GM23248 (cell line): ENCODE measurements around the gene RUFY3. TPM values are rescaled to one million over a fixed set of nuclear protein-coding genes. Genes with fewer than 3 reads are reported as not detected.

Experiments
- DNase-seq: peaks from one replicate; pipeline ENCODE4 v3.0.0-alpha.2; 2015
- H2AFZ ChIP-seq: fragments of 200-600 bp; sonication (generic); 2 replicates; pipeline ENCODE4 v1.6.1; 2016; ENCODE audit warnings: antibody characterized with exemption
- H3F3A ChIP-seq: fragments of 200-600 bp; sonication (generic); 2 replicates; pipeline ENCODE4 v1.6.1; 2016; ENCODE audit warnings: mild to moderate bottlenecking, antibody characterized with exemption, mixed run types; ENCODE audit not compliant: insufficient read depth
- H3K27ac ChIP-seq: fragments of 200-600 bp; sonication (generic); 2 replicates; pipeline ENCODE4 v1.5.1; 2016; ENCODE audit warnings: mild to moderate bottlenecking
- H3K27me3 ChIP-seq: fragments of 200-600 bp; sonication (generic); replicated peaks from 2 replicates; pipeline ENCODE4 v1.6.1; 2016; ENCODE audit warnings: mild to moderate bottlenecking; ENCODE audit not compliant: insufficient read depth
- H3K36me3 ChIP-seq: fragments of 200-600 bp; sonication (generic); 2 replicates; pipeline ENCODE4 v1.6.1; 2016; ENCODE audit warnings: low read depth, mild to moderate bottlenecking
- H3K4me1 ChIP-seq: fragments of 200-600 bp; sonication (generic); 2 replicates; pipeline ENCODE4 v1.6.1; 2016; ENCODE audit warnings: mild to moderate bottlenecking; ENCODE audit not compliant: insufficient read depth
- H3K4me2 ChIP-seq: fragments of 200-600 bp; sonication (generic); one replicate; pipeline ENCODE4 v1.6.1; 2016; ENCODE audit warnings: mild to moderate bottlenecking; ENCODE audit not compliant: unreplicated experiment
- H3K4me3 ChIP-seq: fragments of 200-600 bp; sonication (generic); 2 replicates; pipeline ENCODE4 v1.5.1; 2016; ENCODE audit warnings: mild to moderate bottlenecking
- H3K79me2 ChIP-seq: fragments of 200-600 bp; sonication (generic); 2 replicates; pipeline ENCODE4 v1.6.1; 2016; ENCODE audit warnings: mild to moderate bottlenecking; ENCODE audit not compliant: insufficient read depth
- H3K9ac ChIP-seq: fragments of 200-600 bp; sonication (generic); 2 replicates; pipeline ENCODE4 v1.6.1; 2016; ENCODE audit warnings: mild to moderate bottlenecking
- H3K9me2 ChIP-seq: fragments of 200-600 bp; sonication (generic); 2 replicates; pipeline ENCODE4 v1.6.1; 2016; ENCODE audit warnings: mixed run types, mild to moderate bottlenecking, moderate library complexity; ENCODE audit not compliant: insufficient read depth
- H3K9me3 ChIP-seq: fragments of 200-600 bp; sonication (generic); one replicate; pipeline ENCODE4 v1.6.1; 2017; ENCODE audit warnings: low read depth
- H4K20me1 ChIP-seq: fragments of 200-600 bp; sonication (generic); 2 replicates; pipeline ENCODE4 v1.6.0; 2016; ENCODE audit not compliant: insufficient read depth
- EZH2 ChIP-seq: fragments of 200-600 bp; sonication (generic); IDR thresholded peaks from 2 replicates; pipeline ENCODE4 v1.6.1; 2018; ENCODE audit warnings: antibody characterized with exemption, mild to moderate bottlenecking; ENCODE audit not compliant: insufficient read depth, poor library complexity, severe bottlenecking
- EZH2phosphoT487 ChIP-seq: fragments of 200-600 bp; sonication (generic); IDR thresholded peaks from 2 replicates; pipeline ENCODE4 v1.6.1; 2018; ENCODE audit warnings: antibody characterized with exemption, moderate library complexity, mild to moderate bottlenecking, low read depth; ENCODE audit not compliant: insufficient read depth
- WGBS, 2 experiments: methylation state at CpG; one replicate each; pipeline ENCODE4 v1.1.6; 2015 to 2017; ENCODE audit warnings: low lambda C conversion rate in 2 of 2, low coverage in 1 of 2; ENCODE audit errors: missing lambda C conversion rate in 2 of 2; 5-methylcytosine and 5-hydroxymethylcytosine counted together
- in situ Hi-C: fragments of 300-500 bp; cut with MboI; formaldehyde crosslinking; loops from 2 replicates; pipeline ENCODE4 v1.15.0; 2020
- polyA plus RNA-seq: library from polyadenylated mRNA; unstranded; fragments of >200 nt; fragmentation: Nextera tagmentation; extraction: Ambion mirVana; gene quantifications from 2 replicates; pipeline ENCODE4 v1.2.1, GENCODE V29; 2016
- total RNA-seq: library from RNA; depleted of rRNA; stranded (reverse); fragments of >200 nt; shearing (Covaris generic); gene quantifications from 2 replicates; pipeline ENCODE4 v1.2.3, GENCODE V29; 2014; rRNA removed

The RUFY3 gene
- 24.0 and 36.2 TPM in 2 replicates for total RNA-seq
- 12.9 and 13.5 TPM in 2 replicates for polyA plus RNA-seq

DNA sequence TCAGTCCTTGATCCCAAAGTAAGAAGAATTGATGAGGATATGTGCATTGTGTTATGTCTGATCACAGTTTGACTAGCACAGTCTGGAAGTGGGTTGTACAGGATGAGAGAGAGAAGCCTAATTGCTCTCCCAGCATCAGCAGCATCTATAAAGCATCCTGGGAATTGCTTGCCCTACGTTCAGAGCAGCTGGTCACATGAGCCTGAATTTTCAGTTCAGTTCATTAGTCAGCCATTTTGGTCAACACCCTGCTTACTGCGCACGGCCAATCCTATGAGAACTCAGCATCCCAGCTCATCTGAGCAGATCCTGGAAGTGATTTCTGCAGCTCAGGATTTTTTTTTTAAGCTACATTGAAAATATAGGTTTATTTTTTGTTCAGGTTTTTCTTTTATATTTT is at the start of gene RUFY3:
Gene RUFY3 (plus strand): TSS at position 218 of the 400 bp plus-strand sequence. CDS start 610 bp downstream, outside the sequence.
- H3K4me1 ChIP-seq: peaks cover 16% of the 10 kb centered on the region; the same call in 1 of the 2 replicates
- peak within 1 kb of the TSS; percentile 64 for H2AFZ ChIP-seq
- H3K9me2 ChIP-seq: no peaks in the 10 kb centered on the region
- no peaks in the 10 kb centered on the region for H3K9me3 ChIP-seq
- peak within 1 kb of the TSS; percentile 91 for H3K27ac ChIP-seq
- H4K20me1 ChIP-seq: no peaks in the 10 kb centered on the region
- 13 to 33% methylated on average over 3 of the region's 3 CpGs for WGBS, 2 experiments
- in situ Hi-C loops: no loop called here
- DNase-seq: peak; percentile 93
- peaks cover 91% of the 10 kb centered on the region for H3K79me2 ChIP-seq
- H3K27me3 ChIP-seq: no peaks in the 10 kb centered on the region
- peak within 1 kb of the TSS; percentile 87 for H3K9ac ChIP-seq
- no peaks in the 10 kb centered on the region for H3K36me3 ChIP-seq
- TF ChIP-seq EZH2 (no peak), EZH2phosphoT487 (no peak)
- H3K4me2 ChIP-seq: peak within 1 kb of the TSS; percentile 89
- peak within 1 kb of the TSS; percentile 75 for H3K4me3 ChIP-seq
- H3F3A ChIP-seq: peaks cover 9% of the 10 kb centered on the region

DNA sequence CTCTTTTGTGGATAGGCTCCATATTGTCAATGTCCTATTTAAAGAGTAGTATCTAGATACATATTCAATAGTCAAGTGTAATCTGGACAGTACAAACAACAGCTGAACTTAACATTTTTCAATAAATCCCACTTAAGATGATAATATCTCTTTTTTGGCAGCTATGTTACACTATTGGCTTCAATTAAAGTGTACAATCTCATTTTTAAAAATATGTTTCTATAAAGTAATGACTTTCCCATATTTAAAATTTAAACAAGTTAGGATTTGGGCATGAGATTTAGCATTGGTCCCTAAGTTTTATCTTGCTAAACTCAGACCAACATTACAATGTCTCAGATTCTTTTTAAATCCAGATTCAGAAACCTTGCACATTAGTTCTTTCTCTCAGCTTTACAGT is 47.6 kb upstream of the RUFY3 start:
- no peak overlapping the region for H3K4me2 ChIP-seq
- no peaks in the 10 kb centered on the region for H3K9me2 ChIP-seq
- no peak for DNase-seq
- H4K20me1 ChIP-seq: no peaks in the 10 kb centered on the region
- peaks cover 18% of the 10 kb centered on the region for H3F3A ChIP-seq
- TF ChIP-seq EZH2: no peak
- TF ChIP-seq EZH2phosphoT487: no peak
- no peaks in the 10 kb centered on the region for H3K27me3 ChIP-seq
- H3K9ac ChIP-seq: no peak overlapping the region
- H3K4me1 ChIP-seq: peaks cover 17% of the 10 kb centered on the region
- H3K4me3 ChIP-seq: no peak overlapping the region
- H3K36me3 ChIP-seq: no peaks in the 10 kb centered on the region
- no peak overlapping the region for H3K27ac ChIP-seq
- no peak overlapping the region for H2AFZ ChIP-seq
- H3K9me3 ChIP-seq: no peaks in the 10 kb centered on the region
- H3K79me2 ChIP-seq: no peaks in the 10 kb centered on the region
- in situ Hi-C loops: no loop called here

DNA sequence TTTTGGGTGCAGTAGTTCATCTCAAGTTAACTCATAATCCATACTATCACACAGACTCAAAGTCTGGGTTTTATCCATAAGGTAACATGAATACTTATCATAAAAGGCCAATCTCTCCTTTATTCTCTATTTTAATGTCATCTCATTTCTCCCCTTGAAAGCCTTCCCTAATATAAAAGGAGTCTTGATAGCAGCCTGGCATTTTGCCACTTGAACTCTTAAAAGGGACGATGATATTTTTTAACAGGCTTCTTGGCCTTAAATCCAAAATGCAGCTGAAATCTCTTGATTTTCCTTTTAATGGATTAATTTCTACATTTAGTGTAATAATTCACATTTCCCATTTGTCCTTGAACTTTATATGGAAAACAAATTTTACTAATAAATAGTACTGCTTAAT is 47.0 kb upstream of the RUFY3 start:
- no peak overlapping the region for H3K9ac ChIP-seq
- H3F3A ChIP-seq: peaks cover 18% of the 10 kb centered on the region
- no peaks in the 10 kb centered on the region for H4K20me1 ChIP-seq
- in situ Hi-C loops: no loop called here
- no peaks in the 10 kb centered on the region for H3K36me3 ChIP-seq
- H3K9me3 ChIP-seq: no peaks in the 10 kb centered on the region
- 57 to 74% methylated on average over 1 of the region's 1 CpG for WGBS, 2 experiments
- no peak overlapping the region for H3K4me3 ChIP-seq
- no peaks in the 10 kb centered on the region for H3K79me2 ChIP-seq
- no peak overlapping the region for H3K27ac ChIP-seq
- H3K4me1 ChIP-seq: peaks cover 12% of the 10 kb centered on the region
- DNase-seq: no peak
- H3K27me3 ChIP-seq: no peaks in the 10 kb centered on the region
- H2AFZ ChIP-seq: no peak overlapping the region
- no peak overlapping the region for H3K4me2 ChIP-seq
- TF ChIP-seq EZH2phosphoT487: no peak
- no peak for TF ChIP-seq EZH2
- H3K9me2 ChIP-seq: no peaks in the 10 kb centered on the region

DNA sequence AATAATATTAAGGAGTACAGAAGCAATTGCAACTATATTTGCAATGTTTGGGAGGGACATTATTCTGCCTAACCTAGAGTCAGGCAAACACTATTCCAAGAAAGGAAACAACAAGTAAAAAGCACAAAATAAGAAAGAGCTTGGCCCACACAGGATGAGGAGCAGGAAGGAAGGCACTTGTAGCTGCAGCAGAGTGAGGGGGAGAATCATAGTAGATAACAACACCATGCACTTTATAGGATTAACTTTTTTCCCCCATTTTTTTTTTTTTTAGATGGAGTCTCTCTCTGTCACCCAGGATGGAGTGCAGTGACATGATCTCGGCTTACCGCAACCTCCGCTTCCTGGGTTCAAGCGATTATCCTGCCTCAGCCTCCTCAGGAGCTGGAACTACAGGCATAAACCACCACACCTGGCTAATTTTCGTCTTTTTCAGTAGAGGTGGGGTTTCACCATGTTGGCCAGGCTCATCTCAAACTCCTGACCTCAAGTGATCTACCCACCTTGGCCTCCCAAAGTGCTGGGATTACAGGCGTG is 45.1 kb upstream of the RUFY3 start:
- Histone ChIP-seq H3K4me1 (peaks cover 7% of the 10 kb centered on the region), H3K27ac (peak overlapping the region; percentile 60), H3K27me3 (no peaks in the 10 kb centered on the region), H3K9me2 (no peaks in the 10 kb centered on the region), H3K4me2 (no peak overlapping the region), H4K20me1 (no peaks in the 10 kb centered on the region), H3F3A (peaks cover 14% of the 10 kb centered on the region), H3K9me3 (no peaks in the 10 kb centered on the region), H3K9ac (no peak overlapping the region), H3K36me3 (no peaks in the 10 kb centered on the region), H2AFZ (no peak overlapping the region), H3K79me2 (no peaks in the 10 kb centered on the region), H3K4me3 (no peak overlapping the region)
- no peak for DNase-seq
- TF ChIP-seq EZH2 (no peak), EZH2phosphoT487 (no peak)
- in situ Hi-C loops: no loop called here
- 84 to 86% methylated on average over 6 of the region's 6 CpGs for WGBS, 2 experiments
